ENCODE data around the gene CRYBB2. TPM values are rescaled to one million over a fixed set of nuclear protein-coding genes. Genes with fewer than 3 reads are reported as not detected.

The CRYBB2 gene
- total and polyA plus RNA-seq, 2 donors (not counting 1 experiment from before 2014, with no cell fraction given) = not detected

DNA sequence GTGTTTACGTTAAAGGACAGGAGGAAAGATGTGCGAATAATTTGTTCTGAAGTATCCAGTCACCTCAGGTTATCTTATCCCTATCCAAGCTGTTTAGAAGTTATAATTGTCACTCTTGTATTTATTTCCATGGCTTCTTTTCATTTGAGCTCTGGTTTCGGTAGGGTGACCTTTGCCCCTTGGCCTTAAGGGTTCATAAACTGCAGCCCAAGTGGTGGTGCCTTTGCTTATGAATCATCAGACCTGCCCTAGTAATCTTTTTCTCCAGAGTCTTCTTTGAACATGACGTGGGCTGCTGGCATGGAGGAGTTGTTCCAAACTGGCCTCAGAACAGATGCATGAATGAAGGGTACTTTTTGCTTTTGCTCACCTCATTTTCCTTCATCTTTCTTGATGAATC lies 26.3 kb upstream of the CRYBB2 start:
- Histone ChIP-seq H3K27me3 (replicated peaks in 1 of 4; ENCODE audit: control extremely low read depth in 1 of 4, control insufficient read depth in 3 of 4, insufficient read depth in 4 of 4, low read length in 3 of 4) (no peaks in the 10 kb centered on the region), H3K36me3 (replicated peaks in 1 of 2; ENCODE audit: control extremely low read depth in 1 of 2, control insufficient read depth in 1 of 2, extremely low read depth in 1 of 2, insufficient read depth in 2 of 2, low read length in 1 of 2) (no peaks in the 10 kb centered on the region), H2AFZ (ENCODE audit: insufficient read depth, low read depth, low read length, poor library complexity, severe bottlenecking) (no peak overlapping the region), H3K27ac (ENCODE audit: low read length in 2 of 2) (no peak overlapping the region), H3K4me3 (ENCODE audit: control extremely low read depth in 1 of 5, extremely low read depth in 1 of 5, insufficient read depth in 1 of 5, low read depth in 2 of 5, low read length in 4 of 5) (no peak overlapping the region), H3K9ac (ENCODE audit: low read length) (no peak overlapping the region), H3K79me2 (ENCODE audit: control insufficient read depth, insufficient read depth, low read length) (no peaks in the 10 kb centered on the region), H3K4me2 (replicated peaks; ENCODE audit: low read depth, low read length, poor library complexity, severe bottlenecking) (no peak overlapping the region), H4K20me1 (ENCODE audit: control insufficient read depth, insufficient read depth, low read length, poor library complexity, severe bottlenecking) (no peaks in the 10 kb centered on the region), H3K4me1 (ENCODE audit: control insufficient read depth in 2 of 2, insufficient read depth in 2 of 2, low read length in 2 of 2) (no peaks in the 10 kb centered on the region), H3K9me3 (ENCODE audit: control extremely low read depth in 1 of 3, control insufficient read depth in 2 of 3, insufficient read depth in 1 of 3, low read length in 2 of 3) (no peaks in the 10 kb centered on the region)
- Mint-ChIP-seq H3K4me1 (no peaks in the 10 kb centered on the region), H3K27me3 (peaks cover 14% of the 10 kb centered on the region), H3K9me3 (ENCODE audit: insufficient read depth) (no peaks in the 10 kb centered on the region), H3K27ac (no peak overlapping the region), H3K4me3 (no peak overlapping the region)
- DNase-seq = no peak
- TF ChIP-seq, protein P1, sequence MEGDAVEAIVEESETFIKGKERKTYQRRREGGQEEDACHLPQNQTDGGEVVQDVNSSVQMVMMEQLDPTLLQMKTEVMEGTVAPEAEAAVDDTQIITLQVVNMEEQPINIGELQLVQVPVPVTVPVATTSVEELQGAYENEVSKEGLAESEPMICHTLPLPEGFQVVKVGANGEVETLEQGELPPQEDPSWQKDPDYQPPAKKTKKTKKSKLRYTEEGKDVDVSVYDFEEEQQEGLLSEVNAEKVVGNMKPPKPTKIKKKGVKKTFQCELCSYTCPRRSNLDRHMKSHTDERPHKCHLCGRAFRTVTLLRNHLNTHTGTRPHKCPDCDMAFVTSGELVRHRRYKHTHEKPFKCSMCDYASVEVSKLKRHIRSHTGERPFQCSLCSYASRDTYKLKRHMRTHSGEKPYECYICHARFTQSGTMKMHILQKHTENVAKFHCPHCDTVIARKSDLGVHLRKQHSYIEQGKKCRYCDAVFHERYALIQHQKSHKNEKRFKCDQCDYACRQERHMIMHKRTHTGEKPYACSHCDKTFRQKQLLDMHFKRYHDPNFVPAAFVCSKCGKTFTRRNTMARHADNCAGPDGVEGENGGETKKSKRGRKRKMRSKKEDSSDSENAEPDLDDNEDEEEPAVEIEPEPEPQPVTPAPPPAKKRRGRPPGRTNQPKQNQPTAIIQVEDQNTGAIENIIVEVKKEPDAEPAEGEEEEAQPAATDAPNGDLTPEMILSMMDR (IDR thresholded peaks at IDR 0.05) = no peak
- TF ChIP-seq EZH2 (IDR thresholded peaks at IDR 0.05; ENCODE audit: borderline replicate concordance, insufficient read depth, low read depth, low read length, poor library complexity, severe bottlenecking) = no peak
- ATAC-seq (ENCODE audit: low read depth) = no peak
- CTCF ChIA-PET = interaction anchor here (2.6 kb wide), 1 partner anchor 10 kb away, joined by 10 read pairs; no protein-coding TSS in a partner anchor
- intact Hi-C loops (cut with micrococcal nuclease) = no loop called here
- POLR2A ChIA-PET = no interaction called here
- 43% methylated on average over 1 of the region's 4 CpGs for WGBS (ENCODE audit: insufficient coverage)

DNA sequence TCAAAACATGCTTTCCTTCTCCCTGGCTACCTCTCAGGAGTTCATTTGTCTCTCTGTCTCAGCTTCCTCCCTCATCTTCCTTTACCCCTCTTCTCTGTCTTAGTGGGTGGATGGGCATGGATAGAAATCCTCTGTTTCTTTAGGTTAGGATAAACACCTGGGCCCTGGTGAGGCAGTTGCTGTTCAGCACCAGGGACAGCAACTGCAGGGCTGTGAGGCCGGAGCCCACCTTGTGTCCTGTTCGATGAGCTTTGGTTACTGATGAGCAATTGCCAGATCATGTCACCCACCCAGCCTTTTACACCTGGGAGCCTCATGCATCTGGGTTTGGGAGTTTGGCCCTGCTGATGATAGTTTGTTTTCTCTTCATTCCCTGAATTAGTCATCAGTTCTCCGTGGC lies 25.9 kb upstream of the CRYBB2 start:
- CTCF ChIA-PET = interaction anchor here (2.6 kb wide), 1 partner anchor 9 kb away, joined by 10 read pairs; no protein-coding TSS in a partner anchor
- DNase-seq = no peak
- no peaks in the 10 kb centered on the region for H3K79me2 ChIP-seq (ENCODE audit: control insufficient read depth, insufficient read depth, low read length)
- H3K4me1 ChIP-seq (ENCODE audit: control insufficient read depth in 2 of 2, insufficient read depth in 2 of 2, low read length in 2 of 2) = no peaks in the 10 kb centered on the region
- no peak overlapping the region for H3K27ac ChIP-seq (ENCODE audit: low read length in 2 of 2)
- ATAC-seq (ENCODE audit: low read depth) = no peak
- WGBS (ENCODE audit: insufficient coverage) = 82% methylated on average over 2 of the region's 3 CpGs
- H3K9ac ChIP-seq (ENCODE audit: low read length) = no peak overlapping the region
- TF ChIP-seq, protein P1 (IDR thresholded peaks at IDR 0.05) = no peak
- no peak for TF ChIP-seq EZH2 (IDR thresholded peaks at IDR 0.05; ENCODE audit: borderline replicate concordance, insufficient read depth, low read depth, low read length, poor library complexity, severe bottlenecking)
- no peaks in the 10 kb centered on the region for H3K9me3 ChIP-seq (ENCODE audit: control extremely low read depth in 1 of 3, control insufficient read depth in 2 of 3, insufficient read depth in 1 of 3, low read length in 2 of 3)
- no peaks in the 10 kb centered on the region for H3K36me3 ChIP-seq (replicated peaks in 1 of 2; ENCODE audit: control extremely low read depth in 1 of 2, control insufficient read depth in 1 of 2, extremely low read depth in 1 of 2, insufficient read depth in 2 of 2, low read length in 1 of 2)
- intact Hi-C loops (cut with micrococcal nuclease) = no loop called here
- Mint-ChIP-seq H3K27me3 (peaks cover 14% of the 10 kb centered on the region), H3K9me3 (ENCODE audit: insufficient read depth) (no peaks in the 10 kb centered on the region), H3K27ac (no peak overlapping the region), H3K4me3 (no peak overlapping the region), H3K4me1 (no peaks in the 10 kb centered on the region)
- no peak overlapping the region for H3K4me2 ChIP-seq (replicated peaks; ENCODE audit: low read depth, low read length, poor library complexity, severe bottlenecking)
- POLR2A ChIA-PET = no interaction called here
- H3K27me3 ChIP-seq (replicated peaks in 1 of 4; ENCODE audit: control extremely low read depth in 1 of 4, control insufficient read depth in 3 of 4, insufficient read depth in 4 of 4, low read length in 3 of 4) = no peaks in the 10 kb centered on the region
- no peaks in the 10 kb centered on the region for H4K20me1 ChIP-seq (ENCODE audit: control insufficient read depth, insufficient read depth, low read length, poor library complexity, severe bottlenecking)
- no peak overlapping the region for H2AFZ ChIP-seq (ENCODE audit: insufficient read depth, low read depth, low read length, poor library complexity, severe bottlenecking)
- no peak overlapping the region for H3K4me3 ChIP-seq (ENCODE audit: control extremely low read depth in 1 of 5, extremely low read depth in 1 of 5, insufficient read depth in 1 of 5, low read depth in 2 of 5, low read length in 4 of 5)
